Stimulated activated CD8-positive, alpha-beta memory T cell treated with anti-CD3 and anti-CD28 coated beads, Interleukin-15, amount 100 ng/mL, for 24 hours (primary cell): Measurements from ENCODE around the gene AP3B2.
A peak's percentile ranks its signal among the peaks of the same experiment; 100 is the strongest.
"Not testable (repeated sequence)": the region's sequence is repeated elsewhere in the genome, so short reads cannot be mapped to it uniquely, and the experiment has no call there.

Experiments
- DNase-seq: peaks from one replicate; pipeline ENCODE4 v3.0.0-alpha.2; 2020; ENCODE audit warnings: low read depth

The AP3B2 gene

GRCh38 chr15:82709421-82710207 is at the start of gene AP3B2:
AP3B2 (minus strand) TSS chr15:82709875; CDS start chr15:82709706, 169 bp downstream.
- DNase-seq, result peak; percentile 45

DNA sequence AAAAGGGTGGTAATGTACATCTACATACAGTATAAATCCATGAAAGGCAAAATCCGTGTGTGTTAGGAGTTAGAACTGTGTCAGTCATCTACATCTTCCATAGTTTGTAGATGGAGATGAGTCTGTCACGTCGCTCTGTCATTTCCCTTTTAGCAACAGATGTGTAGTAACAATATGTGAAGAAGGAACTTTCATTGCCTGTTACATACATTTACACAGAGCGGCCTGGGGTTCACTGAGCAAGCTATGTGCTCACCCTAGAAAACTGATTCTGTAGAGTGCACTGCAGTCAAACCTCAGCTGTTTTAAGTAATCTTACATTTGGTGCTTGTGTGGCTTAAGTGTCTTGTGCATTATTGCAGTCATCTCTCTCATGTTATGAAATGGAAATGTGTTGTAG is 41.6 kb upstream of the AP3B2 start:
- DNase-seq, result no peak

DNA sequence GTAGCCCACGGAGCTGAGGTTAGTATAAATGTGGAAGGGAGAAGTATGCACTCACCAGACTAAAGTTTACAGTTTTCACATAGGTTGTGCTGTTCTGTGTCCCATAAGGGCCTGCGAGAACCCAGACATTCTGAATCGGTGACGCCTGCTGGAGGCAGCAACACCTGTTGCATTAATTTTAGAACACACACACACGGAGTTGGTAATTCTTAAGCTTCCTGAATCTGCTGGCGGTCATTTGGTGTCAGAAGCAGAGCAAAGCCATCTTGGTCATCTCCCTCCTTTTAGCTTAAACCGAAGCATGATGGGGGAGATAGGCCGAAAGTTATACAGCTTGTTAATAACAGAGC is 41.1 kb upstream of the AP3B2 start:
- DNase-seq, result no peak

DNA sequence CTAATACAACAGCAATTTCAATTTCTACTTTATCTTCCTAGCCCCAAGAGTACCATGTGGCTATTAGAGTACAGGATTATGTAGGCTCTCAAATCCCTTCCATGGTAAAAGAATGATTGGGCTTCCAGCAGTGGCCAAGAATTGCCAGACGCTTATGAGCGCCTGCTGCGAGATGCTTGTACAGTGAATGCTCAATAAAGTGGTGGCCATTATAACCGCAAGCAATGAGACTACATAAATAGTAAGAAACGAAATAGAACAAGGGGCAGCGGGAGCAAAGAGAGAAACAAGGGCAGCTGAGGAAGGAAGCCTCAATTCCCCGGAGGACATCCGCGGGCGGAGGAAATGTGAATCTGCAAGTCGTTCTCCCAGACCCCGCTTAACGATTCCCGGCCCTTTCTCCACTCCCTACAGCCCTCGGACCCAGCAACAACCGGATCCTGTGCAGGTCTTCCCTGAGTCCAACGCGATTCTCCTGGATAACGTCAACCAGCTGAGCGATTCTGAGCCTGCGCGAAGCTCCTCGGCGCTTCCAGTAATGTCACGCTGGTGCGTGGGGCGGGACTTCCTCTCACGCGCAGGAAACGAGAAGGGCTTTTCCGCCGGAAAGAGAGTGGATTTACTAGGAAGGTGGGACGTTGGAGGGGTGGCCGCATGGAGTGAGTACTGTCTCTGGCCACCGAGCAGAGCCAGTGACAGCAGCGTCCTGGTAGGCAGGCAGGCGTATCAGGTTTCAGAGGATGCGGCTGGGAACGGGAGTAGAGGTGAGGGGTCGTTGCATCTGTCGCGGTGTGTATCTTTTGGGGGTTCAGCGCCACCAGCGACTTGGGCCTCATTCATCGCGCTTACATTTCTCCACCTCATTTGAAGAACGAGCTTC is 40.5 kb upstream of the AP3B2 start:
- DNase-seq, result peak; percentile 66

DNA sequence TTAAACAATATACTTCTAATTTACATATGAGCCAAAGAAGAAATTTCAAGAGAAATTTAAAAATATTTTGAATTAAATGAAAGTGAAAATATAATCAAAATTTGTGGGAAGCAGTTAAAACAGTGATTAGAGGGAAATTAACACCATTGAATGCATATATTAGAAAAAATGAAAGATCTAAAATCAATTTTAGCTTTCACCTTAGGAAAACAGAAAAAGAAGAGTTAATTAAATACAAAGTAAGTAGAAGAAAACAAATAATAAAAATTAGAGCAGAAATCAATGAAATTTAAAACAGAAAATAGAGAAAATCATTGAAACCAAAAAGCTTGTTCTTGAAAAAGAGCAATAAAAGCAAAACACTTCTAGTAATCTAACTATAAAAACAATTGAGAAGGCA is 38.6 kb upstream of the AP3B2 start:
- no peak for DNase-seq

- DNase-seq, result no peak
Observed at GRCh38 chr15:82743810-82744209, 34.1 kb upstream of the AP3B2 start.

DNA sequence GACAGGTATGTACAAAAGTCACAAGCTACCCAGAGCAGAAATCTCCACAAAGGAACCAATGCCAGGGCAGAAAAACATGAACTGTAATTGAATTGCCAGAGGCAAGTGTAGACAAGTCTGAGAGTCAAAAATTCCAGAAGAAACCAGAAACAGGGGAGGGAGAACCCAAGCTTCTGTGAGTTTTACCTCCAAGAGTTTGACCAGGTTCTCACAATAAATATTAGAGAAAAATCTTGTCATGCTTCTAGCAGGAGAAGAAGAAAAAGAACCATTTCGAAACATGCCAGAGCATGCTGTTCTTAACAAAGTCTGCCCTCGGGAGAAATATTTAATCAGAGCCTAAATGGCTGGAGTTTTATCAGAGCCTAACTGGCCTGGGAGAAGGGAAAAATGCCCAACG is 32.5 kb upstream of the AP3B2 start:
- no peak for DNase-seq

DNA sequence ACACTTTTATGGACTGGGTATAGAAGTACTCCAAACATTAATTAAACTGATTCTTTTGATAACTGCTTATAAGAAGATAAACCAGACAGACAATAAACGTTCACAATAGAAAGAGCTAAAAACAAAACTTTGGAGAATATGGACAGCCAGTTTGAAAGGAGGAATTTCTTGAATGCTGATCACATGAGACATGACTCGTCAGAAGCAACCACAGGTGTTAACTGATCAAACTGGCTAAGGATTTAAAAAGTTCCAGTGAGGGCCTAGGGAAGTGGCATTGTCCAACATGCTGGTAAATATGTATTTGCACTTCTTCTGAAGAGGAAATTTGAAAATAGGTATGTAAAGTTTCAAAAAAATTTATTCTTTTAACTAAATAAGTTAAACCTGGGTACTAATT is 29.4 kb upstream of the AP3B2 start:
- no peak for DNase-seq

GRCh38 chr15:82737975-82738374 is 28.3 kb upstream of the AP3B2 start:
- no peak for DNase-seq

DNA sequence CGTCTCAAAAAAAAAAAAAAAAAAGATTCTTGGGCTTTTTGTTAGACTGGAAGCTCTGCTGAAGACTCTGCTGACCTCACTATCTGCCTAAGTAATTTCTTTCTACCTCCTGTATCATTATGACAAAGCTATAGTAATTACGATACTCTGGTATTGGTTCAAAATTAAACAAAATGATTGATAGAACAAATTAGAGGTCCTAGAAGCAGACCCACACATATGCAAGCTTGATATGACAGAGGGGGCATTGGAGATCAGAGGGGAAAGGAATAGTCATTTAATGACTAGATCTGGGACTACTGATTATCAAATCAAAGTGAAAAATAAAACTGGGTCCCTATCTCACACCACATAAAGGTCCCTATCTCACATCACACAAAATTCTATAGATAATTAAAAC is 21.9 kb upstream of the AP3B2 start:
- no peak for DNase-seq

GRCh38 chr15:82730022-82730530 is 20.4 kb upstream of the AP3B2 start:
- no peak for DNase-seq

DNA sequence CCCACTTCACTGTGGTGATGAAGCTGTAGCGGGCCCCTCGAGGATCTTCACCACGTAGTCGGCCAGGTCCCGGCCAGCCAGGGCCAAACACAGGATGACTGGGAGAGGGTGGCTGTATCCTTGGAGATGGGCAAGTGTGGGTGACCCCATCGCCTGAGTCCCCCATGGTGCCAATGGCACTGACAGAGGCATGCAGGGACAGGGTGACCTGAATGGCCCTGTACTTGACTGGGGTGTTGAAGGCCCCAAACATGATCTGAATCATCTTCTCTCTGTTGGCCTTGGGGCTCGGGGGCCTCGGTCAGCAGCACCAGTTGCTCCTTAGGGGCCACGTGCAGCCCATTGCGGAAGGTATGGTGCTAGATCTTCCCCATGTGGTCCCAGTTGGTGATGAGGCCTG is 17.1 kb upstream of the AP3B2 start:
- DNase-seq, result no peak

DNA sequence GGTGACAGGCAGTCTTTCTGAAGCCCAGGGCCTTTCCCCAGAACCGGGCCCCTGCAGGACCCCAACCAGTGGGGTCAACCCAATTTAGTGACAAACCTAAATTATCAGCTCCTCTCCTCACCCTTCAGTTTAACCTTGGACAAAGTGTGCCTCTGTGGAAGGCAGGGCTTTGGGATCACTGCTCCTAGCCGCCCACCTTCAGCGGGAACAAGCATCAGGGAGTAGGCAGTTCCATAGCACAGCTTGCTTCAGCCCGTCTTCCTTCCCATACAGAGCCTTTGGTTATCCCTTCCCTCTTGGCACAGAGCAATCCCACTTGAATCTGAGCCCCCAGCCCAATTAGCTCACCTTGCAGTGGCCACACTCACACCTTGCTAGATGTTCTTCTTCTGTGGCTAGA is 5.3 kb upstream of the AP3B2 start:
- DNase-seq, result no peak

- DNase-seq, result no peak
Observed at GRCh38 chr15:82714016-82714415, 4.3 kb upstream of the AP3B2 start.

- DNase-seq, result no peak
Observed at GRCh38 chr15:82712036-82712435, 2.4 kb upstream of the AP3B2 start.

DNA sequence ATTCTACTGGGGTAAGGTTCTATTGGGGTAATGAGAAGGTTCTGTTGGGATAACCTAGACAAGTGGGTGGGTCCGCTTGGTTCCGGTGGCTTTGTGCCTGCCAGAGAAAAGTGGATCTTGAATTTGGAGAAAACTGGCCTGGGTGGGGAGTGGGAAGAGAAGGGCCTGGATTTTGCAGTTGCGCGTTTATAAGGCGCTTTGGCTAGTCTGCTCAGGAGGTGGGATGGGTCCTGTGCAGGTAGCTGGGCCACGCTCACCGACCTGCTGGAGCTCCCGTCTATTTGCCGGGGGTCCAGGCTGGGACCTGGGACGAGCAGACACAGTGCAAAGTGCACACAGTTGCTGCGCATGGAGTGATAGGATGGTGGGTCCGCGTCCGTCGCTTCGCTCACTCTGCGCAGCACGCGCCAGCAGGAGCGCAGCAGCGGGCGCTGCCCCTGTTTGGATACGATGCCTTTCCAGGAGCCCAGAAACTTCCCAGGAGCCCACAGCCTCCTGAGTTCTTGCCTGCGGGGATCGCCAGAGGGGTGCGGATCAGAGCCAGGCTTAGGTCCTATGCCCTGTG is 1.3 kb upstream of the AP3B2 start:
- no peak for DNase-seq

DNA sequence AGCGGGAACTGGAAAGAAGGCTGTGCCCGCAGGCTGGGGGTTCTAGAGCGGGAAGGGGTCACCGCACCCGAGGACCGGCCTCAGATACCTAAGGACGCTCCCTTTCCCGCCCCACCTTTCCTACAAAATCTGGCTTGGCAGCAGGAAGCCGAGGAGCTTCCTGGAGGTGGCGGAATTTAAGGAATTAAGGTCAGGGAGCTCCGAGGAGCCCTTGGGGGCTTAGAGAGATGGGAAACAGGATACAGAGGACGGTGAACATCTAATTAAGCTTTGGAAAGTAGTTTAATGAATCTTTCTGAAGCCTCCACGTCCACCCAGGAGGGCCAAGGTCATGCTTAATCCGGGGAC is 507 bp upstream of the AP3B2 start:
- DNase-seq, result no peak

- DNase-seq, result no peak
Observed at GRCh38 chr15:82709081-82709420, 624 bp downstream of the AP3B2 start.

- DNase-seq, result not testable (repeated sequence)
Observed at GRCh38 chr15:82705856-82706255, 3.8 kb downstream of the AP3B2 start.

GRCh38 chr15:82699726-82700125 is 9.9 kb downstream of the AP3B2 start:
- no peak for DNase-seq

DNA sequence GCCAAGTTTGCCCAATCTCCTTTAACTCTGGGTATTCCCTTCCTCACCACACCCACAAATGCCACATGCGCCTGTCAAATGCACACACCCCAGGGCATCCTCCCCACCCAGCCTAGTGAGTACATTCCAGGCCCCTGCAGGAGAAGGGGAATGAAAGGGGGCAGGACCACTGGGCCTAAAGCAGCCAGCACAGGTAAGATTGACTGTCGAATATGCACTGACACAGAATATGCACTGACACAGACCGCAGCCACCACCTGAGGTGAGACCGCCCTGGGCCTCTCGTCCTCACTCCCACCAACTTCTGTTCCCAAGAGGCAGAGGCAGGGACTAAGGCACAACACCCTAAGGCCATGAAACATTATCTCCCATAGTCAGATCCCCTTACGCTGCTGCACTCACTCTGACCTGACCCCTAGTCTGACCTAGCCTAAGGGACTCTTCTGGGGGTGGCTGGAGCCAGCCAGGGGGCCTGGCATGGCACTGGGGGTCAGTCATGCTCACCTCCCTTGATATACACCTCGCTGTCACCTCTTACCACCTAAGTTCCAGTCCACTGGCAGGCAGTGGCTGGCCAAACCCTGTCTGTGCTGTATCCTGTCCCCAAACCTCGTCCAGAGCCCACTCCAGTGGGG is 10.8 kb downstream of the AP3B2 start:
- no peak for DNase-seq

DNA sequence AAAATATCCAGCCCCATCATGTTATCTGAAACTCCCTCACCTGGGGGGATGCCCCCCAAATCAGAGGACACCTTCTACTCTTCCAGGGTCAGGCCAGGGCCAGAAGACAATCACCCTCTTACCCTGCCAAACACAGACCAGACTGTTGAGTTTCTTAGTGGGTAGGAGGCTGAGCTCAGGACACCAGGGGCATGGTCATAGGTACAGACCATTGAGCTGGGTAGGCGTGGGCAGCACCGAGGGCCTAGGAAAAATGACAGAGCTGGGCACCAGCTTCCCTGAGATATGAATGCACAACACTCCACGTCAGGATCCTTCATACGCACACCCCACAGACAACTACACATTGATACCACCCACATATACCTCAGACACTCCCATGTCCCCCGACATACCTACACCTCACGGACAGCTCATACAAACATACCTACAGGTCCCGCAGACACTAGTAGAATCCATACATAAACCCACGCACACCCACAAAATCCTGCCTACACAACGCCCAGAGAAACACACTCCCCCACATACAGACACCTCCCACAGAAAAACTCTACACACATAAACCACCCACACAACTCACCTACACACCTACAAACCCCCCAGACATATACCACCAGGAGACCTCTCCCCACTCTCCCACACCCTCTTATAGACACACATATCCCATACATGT is 11.8 kb downstream of the AP3B2 start:
- no peak for DNase-seq
